Measurements from ENCODE around the gene WFIKKN1.
"Not testable (repeated sequence)": the region's sequence is repeated elsewhere in the genome, so short reads cannot be mapped to it uniquely, and the experiment has no call there.

The WFIKKN1 gene

GRCh38 chr16:595942-596735 lies 34.6 kb upstream of the WFIKKN1 start:
- DNase-seq = no peak

DNA sequence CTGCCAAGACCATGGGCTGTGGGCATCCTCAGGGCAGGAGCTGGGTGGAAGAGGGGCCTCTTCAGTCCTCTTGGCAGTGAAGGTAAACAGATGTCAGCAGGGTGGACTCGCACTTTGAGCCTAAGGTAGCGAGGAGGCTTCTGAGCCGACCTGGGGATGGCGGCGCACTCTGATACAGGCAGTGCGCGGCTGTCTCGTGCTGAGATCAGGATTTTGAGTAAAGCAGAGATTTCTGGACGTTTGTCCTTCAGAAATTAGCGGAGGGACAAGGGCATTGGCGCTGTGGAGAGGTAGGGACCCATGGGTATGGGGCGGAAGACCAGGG lies 34.1 kb upstream of the WFIKKN1 start:
- no peak for DNase-seq

- not testable (repeated sequence) for DNase-seq
Observed at GRCh38 chr16:597655-598054, 33.1 kb upstream of the WFIKKN1 start.

DNA sequence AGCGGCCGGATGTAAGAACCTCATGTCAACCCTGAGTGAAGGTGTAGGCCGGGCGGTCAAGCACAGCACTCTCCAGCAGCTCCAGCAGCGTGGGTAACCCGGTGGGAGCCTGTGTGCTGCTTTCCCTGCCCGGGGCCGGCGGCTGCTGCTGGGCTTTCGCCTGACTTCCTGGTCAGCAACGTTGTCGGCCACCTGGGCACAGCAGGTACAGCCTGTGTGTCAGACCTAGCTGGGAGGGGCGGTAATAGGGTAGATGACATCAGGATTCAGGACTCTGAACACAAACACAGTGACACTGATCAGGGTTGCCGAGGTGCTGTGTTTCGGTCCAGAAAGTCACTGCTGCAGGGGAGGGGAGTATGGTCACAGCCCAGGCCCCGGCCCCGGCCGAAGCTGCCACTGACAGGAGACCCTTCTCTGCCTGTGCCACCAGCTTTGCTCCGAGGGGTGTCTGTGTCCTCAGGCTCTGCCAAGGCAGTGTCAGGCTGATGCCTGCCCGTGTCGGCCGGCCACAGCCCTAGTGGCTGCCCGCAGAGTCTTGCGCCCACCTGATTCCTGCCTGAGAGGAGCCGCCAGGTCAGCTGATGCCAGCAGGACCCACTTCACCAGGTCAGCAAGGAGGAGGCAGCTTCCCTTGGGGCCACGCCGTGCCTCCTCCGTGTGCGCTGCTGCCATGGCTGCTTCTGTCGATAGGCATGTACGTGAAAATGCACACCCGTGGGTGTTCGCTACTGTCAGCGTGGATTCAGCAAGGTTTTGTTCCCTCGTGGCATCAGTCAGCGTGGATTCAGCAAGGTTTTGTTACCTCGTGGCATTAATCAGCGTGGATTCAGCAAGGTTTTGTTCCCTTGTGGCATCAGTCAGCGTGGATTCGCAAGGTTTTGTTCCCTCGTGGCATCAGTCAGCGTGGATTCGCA lies 31.7 kb upstream of the WFIKKN1 start:
- no peak for DNase-seq

GRCh38 chr16:600781-601180 lies 30.0 kb upstream of the WFIKKN1 start:
- DNase-seq = no peak

DNA sequence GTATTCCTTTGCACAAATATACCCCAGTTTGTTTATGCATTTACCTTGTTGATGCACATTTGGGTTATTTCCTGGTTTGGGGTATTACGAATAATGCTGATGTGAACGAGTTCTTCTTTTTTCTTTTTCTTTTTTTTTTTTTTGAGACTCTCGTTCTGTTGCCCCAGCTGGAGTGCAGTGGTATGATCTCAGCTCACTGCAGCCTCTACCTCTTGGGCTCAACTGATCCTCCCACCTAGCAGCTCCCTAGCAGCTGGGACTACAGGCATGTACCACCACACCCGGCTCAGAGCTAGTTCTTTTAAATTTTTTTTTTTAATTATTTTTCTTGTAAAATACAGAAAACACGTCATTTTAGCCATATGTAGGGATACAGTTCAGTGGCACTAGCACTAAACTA lies 26.9 kb upstream of the WFIKKN1 start:
- no peak for DNase-seq

GRCh38 chr16:606656-607307 lies 24.0 kb upstream of the WFIKKN1 start:
- no peak for DNase-seq

DNA sequence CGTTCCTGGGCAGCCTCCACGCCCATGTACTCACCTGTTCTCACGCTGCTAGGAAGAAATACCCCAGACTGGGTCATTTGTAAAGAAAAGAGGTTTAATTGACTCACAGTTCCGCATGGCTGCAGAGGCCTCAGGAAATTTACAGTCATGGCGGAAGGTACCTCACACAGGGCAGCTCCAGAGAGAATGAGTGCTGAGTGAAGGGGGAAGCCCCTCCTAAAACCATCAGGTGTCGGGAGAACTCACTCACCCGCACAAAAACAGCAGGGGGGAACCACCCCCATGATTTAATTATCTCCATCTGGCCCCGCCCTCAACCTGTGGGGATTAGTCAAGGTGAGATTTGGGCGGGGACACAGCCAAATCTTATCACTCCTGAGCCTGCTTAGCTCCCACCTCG lies 22.8 kb upstream of the WFIKKN1 start:
- no peak for DNase-seq

DNA sequence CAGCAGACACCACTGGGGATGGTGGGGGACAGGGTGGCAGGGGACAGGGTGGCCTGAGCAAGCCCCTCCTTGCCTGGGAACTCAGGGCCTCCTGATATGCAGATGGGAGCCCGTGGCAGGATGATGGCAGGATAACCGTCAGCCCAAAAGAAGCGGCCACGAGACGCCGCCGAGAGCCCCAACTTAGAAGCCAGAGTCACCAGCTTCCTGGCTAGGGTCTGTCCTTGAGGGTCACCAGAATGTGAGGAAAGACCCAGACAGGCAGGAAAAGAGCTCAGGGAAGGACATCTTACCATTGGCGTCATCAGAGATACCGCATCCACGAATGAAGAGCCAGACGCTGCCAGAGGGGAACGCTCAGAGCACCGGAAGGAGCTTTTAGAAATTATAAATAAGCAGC lies 21.5 kb upstream of the WFIKKN1 start:
- DNase-seq = no peak

DNA sequence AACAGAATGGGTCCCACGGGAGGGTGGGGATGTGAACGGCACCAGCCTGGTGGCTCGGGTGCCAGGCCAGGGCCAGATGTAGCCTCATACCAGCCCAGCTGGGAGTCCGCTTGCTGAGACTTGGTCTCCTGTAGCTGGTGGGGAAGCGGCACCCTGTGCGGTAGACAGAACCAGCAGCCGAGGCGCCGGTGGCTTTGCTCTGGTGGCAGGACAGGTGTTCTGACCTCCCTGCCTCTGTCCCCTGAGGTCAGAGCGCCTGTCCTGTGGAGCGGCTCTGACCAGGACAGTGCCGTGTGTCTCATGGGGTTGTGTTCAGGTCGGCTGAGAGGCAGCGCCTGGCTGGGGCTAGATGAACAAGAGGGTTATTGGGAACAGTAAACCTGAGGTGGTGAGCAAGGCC lies 20.8 kb upstream of the WFIKKN1 start:
- no peak for DNase-seq

DNA sequence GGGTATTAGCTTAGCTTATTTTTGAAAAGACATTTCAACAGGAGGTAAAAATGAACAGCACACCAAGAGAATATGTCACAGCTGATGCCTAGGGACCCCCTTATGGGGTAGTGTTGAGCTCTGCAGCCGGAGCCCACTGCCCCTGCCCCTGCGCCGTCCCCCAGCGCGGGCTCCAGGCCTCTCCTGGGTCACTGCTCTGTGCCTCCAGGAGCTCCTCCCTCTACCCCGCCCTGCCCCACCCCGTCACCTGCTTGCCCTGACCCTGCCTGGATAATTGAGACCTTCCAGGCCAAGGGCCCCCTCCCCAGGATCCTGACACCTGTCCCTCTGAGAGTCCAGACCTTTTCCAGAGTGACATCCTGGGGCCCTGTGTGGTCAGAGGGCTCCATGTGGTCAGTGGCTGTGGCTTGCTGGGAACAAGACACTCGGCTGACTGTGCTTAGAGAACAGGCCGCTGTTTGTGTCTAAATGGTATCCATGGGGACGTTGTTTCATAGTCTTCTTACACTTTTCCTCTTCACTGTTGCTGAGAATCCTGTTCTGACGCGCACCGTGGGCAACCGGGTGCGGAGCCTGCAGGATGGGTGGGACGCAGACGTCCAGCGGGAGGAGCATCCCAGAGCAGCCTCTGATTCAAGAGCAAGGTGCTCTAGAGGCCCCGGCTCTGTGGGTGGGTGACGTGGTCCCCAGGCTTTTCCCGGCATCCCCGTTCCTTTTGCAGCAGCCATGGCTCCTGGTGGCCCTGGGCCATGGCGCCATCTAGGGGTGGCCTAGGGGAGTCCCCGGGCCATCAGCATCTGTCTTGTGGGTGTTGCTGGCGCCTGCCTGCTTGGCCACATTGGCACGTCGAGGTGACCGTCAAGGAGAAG lies 20.0 kb upstream of the WFIKKN1 start:
- no peak for DNase-seq

- DNase-seq = no peak
Observed at GRCh38 chr16:615122-615521, 15.7 kb upstream of the WFIKKN1 start.

GRCh38 chr16:616733-617586 lies 13.8 kb upstream of the WFIKKN1 start:
- DNase-seq = no peak

GRCh38 chr16:617855-618254 lies 12.9 kb upstream of the WFIKKN1 start:
- DNase-seq = no peak

GRCh38 chr16:619476-620100 lies 11.2 kb upstream of the WFIKKN1 start:
- no peak for DNase-seq

- DNase-seq = no peak
Observed at GRCh38 chr16:620700-621525, 9.9 kb upstream of the WFIKKN1 start.

DNA sequence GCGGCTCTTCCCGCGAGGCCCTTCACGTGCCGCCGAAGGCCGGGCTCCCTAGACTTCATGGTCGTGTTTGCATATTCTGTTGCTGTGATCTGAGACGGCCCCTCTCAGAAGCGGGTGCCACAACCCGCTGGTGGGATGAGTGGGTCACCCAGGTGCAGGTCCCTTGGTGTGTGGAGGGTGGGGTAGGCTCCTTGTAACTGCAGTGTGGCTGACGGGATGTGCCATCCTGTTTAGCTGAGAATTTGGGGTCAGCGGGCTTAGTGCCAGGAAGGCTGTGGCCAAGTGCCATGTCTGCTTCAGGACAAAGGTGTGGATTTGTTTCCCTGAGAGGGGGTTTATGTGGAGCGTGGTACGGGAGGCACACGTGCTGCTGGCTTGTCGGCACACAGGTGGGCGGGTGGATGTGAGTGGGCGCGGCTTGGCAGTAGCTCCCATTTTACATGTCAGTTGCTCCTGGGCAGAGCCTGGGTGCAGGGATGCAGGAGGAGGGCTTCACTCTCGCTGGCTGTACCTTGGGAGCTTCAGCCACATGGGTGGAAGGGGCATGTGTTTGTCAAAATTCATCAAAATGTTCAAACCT lies 9.2 kb upstream of the WFIKKN1 start:
- DNase-seq = no peak

DNA sequence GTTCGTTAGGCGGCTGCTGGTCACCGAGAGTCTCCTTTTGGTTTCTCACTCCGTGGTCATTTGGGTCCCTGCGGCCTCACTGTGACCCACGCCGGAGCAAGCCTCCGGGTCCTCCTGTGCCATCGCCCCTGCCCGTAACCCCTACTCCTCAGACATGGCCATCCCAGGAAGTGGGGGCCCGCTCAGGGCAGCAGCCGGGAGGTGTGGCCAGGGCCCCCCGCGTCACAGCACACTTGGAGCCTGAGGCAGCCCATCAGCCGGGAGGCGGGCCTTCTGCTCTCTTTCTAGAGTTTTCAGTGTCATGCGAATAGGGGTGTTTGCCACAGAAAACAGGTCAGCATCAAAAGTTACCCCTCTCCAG lies 7.9 kb upstream of the WFIKKN1 start:
- no peak for DNase-seq

GRCh38 chr16:624526-625070 lies 6.2 kb upstream of the WFIKKN1 start:
- no peak for DNase-seq

All from NCI-H1436 treated with DMSO at 0.1 percent for 48 hours (cell line).